Mesendoderm (in vitro differentiated cells): Measurements from ENCODE around the gene GNPDA1.

ENCODE experiments used
- DNase-seq: peaks from one replicate; pipeline ENCODE4 v3.0.0; 2013
- H2AK5ac ChIP-seq: 2 replicates; pipeline ENCODE4 v1.6.1; 2013; ENCODE audit warnings: low read length, inconsistent platforms
- H2BK120ac ChIP-seq: 2 replicates; pipeline ENCODE4 v1.6.1; 2013; ENCODE audit warnings: low read depth, mild to moderate bottlenecking, low read length, moderate library complexity, mixed read lengths
- H2BK15ac ChIP-seq: replicated peaks from 2 replicates; pipeline ENCODE4 v1.6.1; 2013; ENCODE audit warnings: low read depth, mild to moderate bottlenecking, moderate library complexity
- H2BK5ac ChIP-seq: 2 replicates; pipeline ENCODE4 v1.6.1; 2013; ENCODE audit warnings: low read length, inconsistent platforms
- H3K18ac ChIP-seq: 2 replicates; pipeline ENCODE4 v1.6.1; 2013; ENCODE audit warnings: mild to moderate bottlenecking, low read length, mixed read lengths
- H3K23ac ChIP-seq: one replicate; pipeline ENCODE4 v1.6.1; 2013; ENCODE audit warnings: low read length
- H3K27ac ChIP-seq: 2 replicates; pipeline ENCODE4 v1.5.1; 2013; ENCODE audit warnings: low read depth, mild to moderate bottlenecking, inconsistent platforms, low read length, moderate library complexity
- H3K27me3 ChIP-seq: 2 replicates; pipeline ENCODE4 v1.6.1; 2013; ENCODE audit warnings: low read length, control low read depth, mild to moderate bottlenecking, inconsistent platforms; ENCODE audit not compliant: insufficient read depth, poor library complexity
- H3K36me3 ChIP-seq: 2 replicates; pipeline ENCODE4 v1.6.1; 2013; ENCODE audit warnings: low read length, inconsistent platforms; ENCODE audit not compliant: control insufficient read depth, insufficient read depth
- H3K4ac ChIP-seq: one replicate; pipeline ENCODE4 v1.6.1; 2013; ENCODE audit warnings: low read depth, mild to moderate bottlenecking, low read length, moderate library complexity
- H3K4me1 ChIP-seq: 2 replicates; pipeline ENCODE4 v1.6.1; 2013; ENCODE audit warnings: low read depth, low read length, inconsistent platforms; ENCODE audit not compliant: control insufficient read depth
- H3K4me2 ChIP-seq: 2 replicates; pipeline ENCODE4 v1.6.1; 2013; ENCODE audit warnings: low read length
- H3K4me3 ChIP-seq: 2 replicates; pipeline ENCODE4 v1.5.1; 2013; ENCODE audit warnings: mild to moderate bottlenecking, low read length
- H3K56ac ChIP-seq: one replicate; pipeline ENCODE4 v1.6.1; 2013; ENCODE audit warnings: low read length
- H3K79me1 ChIP-seq: 2 replicates; pipeline ENCODE4 v1.6.1; 2013; ENCODE audit warnings: low read length, inconsistent platforms
- H3K79me2 ChIP-seq: 2 replicates; pipeline ENCODE4 v1.6.1; 2013; ENCODE audit warnings: mild to moderate bottlenecking, low read length; ENCODE audit not compliant: control insufficient read depth, insufficient read depth
- H3K9ac ChIP-seq: 2 replicates; pipeline ENCODE4 v1.6.1; 2013; ENCODE audit warnings: low read length, inconsistent platforms
- H4K5ac ChIP-seq: one replicate; pipeline ENCODE4 v1.6.1; 2013; ENCODE audit warnings: low read length
- H4K8ac ChIP-seq: one replicate; pipeline ENCODE4 v1.6.1; 2013; ENCODE audit warnings: low read depth, mild to moderate bottlenecking, control low read depth, low read length, moderate library complexity
- WGBS: extraction: QIAGEN DNeasy Blood & Tissue Kit; methylation state at CpG from one replicate; pipeline ENCODE4 v1.1.7; 2013; ENCODE audit warnings: low lambda C conversion rate, missing lambda C conversion rate; ENCODE audit not compliant: insufficient coverage; ENCODE audit errors: extremely low coverage; 5-methylcytosine and 5-hydroxymethylcytosine counted together

Gene GNPDA1

DNA sequence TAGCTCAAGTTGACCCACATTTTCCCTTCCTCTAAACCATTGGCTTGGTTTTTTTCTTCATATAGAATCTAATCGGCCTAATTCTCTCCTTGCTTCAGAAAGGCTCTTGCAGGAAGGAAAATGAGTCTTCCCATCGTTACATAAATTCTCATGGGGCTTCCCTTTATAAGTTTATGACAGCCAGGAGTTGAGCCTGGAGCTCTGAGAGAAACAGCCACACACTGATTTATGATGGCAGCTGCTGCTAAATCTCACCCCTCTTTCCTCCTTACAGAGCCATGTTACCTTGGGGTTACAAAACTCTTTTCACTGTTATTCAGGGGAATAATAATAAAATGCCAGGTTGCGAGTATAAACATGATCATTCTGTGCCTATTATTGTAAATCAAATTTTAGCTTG is 49.1 kb downstream of the GNPDA1 start:
- H3K27me3 ChIP-seq = no peaks in the 10 kb centered on the region
- H2BK120ac ChIP-seq = no peak overlapping the region
- DNase-seq = no peak
- no peaks in the 10 kb centered on the region for H3K79me1 ChIP-seq
- no peak overlapping the region for H2BK5ac ChIP-seq
- no peak overlapping the region for H3K4me2 ChIP-seq
- H2AK5ac ChIP-seq = no peak overlapping the region
- H3K36me3 ChIP-seq = no peaks in the 10 kb centered on the region
- H3K56ac ChIP-seq = no peak overlapping the region
- H3K79me2 ChIP-seq = no peaks in the 10 kb centered on the region
- no peak overlapping the region for H3K27ac ChIP-seq
- H2BK15ac ChIP-seq = no peak overlapping the region
- no peak overlapping the region for H3K9ac ChIP-seq
- no peak overlapping the region for H3K4ac ChIP-seq
- H4K5ac ChIP-seq = no peak overlapping the region
- no CpG with 5 or more reads among the region's 3 CpGs for WGBS
- H3K4me3 ChIP-seq = no peak overlapping the region
- H4K8ac ChIP-seq = no peak overlapping the region
- no peak overlapping the region for H3K18ac ChIP-seq
- H3K4me1 ChIP-seq = no peaks in the 10 kb centered on the region
- no peak overlapping the region for H3K23ac ChIP-seq

DNA sequence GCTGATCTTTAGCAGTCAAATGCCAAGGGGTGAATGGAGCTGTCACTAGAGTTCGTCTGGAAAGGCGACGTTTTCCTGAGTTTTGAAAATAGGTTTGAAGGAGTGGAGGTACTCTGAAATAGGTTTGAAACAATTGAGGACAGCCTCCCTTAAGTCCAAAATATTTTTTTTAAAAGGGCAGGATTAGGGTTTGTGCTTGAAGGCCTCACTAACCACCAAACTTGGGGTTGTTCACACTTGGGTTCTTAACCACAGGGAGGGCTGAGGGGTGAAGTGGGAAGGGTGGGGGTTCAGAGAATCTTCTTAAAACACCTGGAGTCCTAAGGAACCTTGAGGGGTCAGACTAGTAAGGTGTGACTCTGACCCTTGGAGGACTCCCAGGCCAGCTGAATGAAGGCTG is 51.4 kb downstream of the GNPDA1 start:
- no peak overlapping the region for H3K23ac ChIP-seq
- no CpG with 5 or more reads among the region's 3 CpGs for WGBS
- H3K4me3 ChIP-seq = no peak overlapping the region
- no peaks in the 10 kb centered on the region for H3K79me2 ChIP-seq
- no peaks in the 10 kb centered on the region for H3K36me3 ChIP-seq
- H3K4me1 ChIP-seq = no peaks in the 10 kb centered on the region
- no peak for DNase-seq
- no peak overlapping the region for H2BK120ac ChIP-seq
- H4K8ac ChIP-seq = no peak overlapping the region
- no peak overlapping the region for H2BK5ac ChIP-seq
- H3K56ac ChIP-seq = no peak overlapping the region
- H3K27me3 ChIP-seq = no peaks in the 10 kb centered on the region
- no peak overlapping the region for H4K5ac ChIP-seq
- H3K4ac ChIP-seq = no peak overlapping the region
- no peak overlapping the region for H2AK5ac ChIP-seq
- no peaks in the 10 kb centered on the region for H3K79me1 ChIP-seq
- H3K18ac ChIP-seq = no peak overlapping the region
- no peak overlapping the region for H2BK15ac ChIP-seq
- H3K4me2 ChIP-seq = no peak overlapping the region
- H3K9ac ChIP-seq = no peak overlapping the region
- H3K27ac ChIP-seq = no peak overlapping the region

DNA sequence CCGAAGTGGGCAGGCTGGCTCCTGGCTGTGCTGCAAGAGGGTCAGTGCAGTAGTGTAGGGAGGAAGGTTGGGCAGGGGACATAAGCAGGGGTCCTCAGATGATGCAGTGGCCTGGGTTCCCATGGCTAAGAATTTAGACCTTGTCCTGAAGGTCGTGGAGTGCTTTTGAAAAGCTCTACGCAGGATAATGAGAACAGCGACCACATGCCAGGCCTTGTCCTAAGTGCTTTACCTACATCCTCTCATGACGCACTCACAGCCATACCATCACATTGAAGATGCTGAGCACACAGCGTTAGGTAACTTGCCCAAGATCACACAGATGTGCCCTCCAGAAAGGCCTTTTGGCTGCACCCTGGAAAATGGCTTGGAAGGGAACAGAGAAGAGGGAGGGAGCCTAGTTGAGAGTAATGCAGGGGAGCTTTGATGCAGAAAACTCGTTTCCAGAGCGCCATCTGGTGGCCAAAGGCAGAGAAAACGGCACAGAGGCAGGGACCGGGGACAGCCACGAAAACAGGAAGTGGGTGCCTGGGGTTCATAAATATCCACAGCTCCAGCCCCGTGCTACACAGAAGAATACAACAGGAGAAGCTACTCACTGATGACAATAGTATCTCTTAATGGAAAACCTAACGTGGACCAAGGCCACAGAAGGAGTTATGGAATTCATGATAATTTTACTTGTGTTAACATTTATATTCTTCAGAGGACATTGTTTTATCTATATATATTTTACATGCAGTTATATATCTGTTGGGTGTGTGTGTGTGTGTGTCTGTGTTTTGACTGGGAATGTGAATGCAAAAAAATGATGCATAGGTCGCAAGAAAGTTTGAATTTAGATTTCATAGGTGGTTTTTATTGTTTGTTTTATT is 52.1 kb downstream of the GNPDA1 start:
- Histone ChIP-seq H3K27ac (no peak overlapping the region), H3K56ac (peak overlapping the region; percentile 40), H3K4me1 (no peaks in the 10 kb centered on the region), H2BK15ac (no peak overlapping the region), H2AK5ac (no peak overlapping the region), H3K4me2 (no peak overlapping the region), H3K79me1 (no peaks in the 10 kb centered on the region), H3K27me3 (no peaks in the 10 kb centered on the region), H3K4ac (no peak overlapping the region), H3K23ac (no peak overlapping the region), H3K36me3 (no peaks in the 10 kb centered on the region), H2BK120ac (no peak overlapping the region), H3K18ac (no peak overlapping the region), H3K79me2 (no peaks in the 10 kb centered on the region), H2BK5ac (no peak overlapping the region), H3K4me3 (no peak overlapping the region), H4K8ac (no peak overlapping the region), H4K5ac (no peak overlapping the region), H3K9ac (no peak overlapping the region)
- no CpG with 5 or more reads among the region's 14 CpGs for WGBS
- peak; percentile 88 for DNase-seq

DNA sequence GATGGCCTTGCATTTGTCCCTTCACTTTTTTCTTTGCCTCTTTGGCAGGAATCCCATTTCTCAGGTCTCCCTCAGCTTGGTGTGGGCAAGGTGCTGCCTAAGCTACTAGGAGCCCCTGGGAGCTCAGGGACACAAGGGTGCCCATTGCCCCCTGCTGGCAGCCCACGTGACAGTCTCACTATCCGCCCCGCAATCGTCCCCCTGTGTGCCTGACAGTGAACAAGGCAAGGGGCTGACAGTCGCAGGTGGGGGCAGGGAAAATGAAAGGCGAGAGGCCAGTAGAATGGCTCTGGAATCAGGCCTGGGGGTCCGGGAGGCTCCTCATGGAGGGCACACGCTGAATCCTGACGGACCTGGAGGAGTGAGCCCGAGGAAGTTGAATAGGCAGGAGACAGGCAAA is 52.8 kb downstream of the GNPDA1 start:
- no peak overlapping the region for H2BK15ac ChIP-seq
- no peak overlapping the region for H3K18ac ChIP-seq
- H3K27ac ChIP-seq = no peak overlapping the region
- no peak overlapping the region for H4K5ac ChIP-seq
- H2AK5ac ChIP-seq = no peak overlapping the region
- H3K27me3 ChIP-seq = no peaks in the 10 kb centered on the region
- H3K4me1 ChIP-seq = no peaks in the 10 kb centered on the region
- no peak overlapping the region for H3K23ac ChIP-seq
- WGBS = no CpG with 5 or more reads among the region's 10 CpGs
- H3K9ac ChIP-seq = no peak overlapping the region
- H3K56ac ChIP-seq = no peak overlapping the region
- no peak overlapping the region for H3K4ac ChIP-seq
- no peaks in the 10 kb centered on the region for H3K79me1 ChIP-seq
- H3K79me2 ChIP-seq = no peaks in the 10 kb centered on the region
- no peaks in the 10 kb centered on the region for H3K36me3 ChIP-seq
- H3K4me2 ChIP-seq = no peak overlapping the region
- H2BK5ac ChIP-seq = no peak overlapping the region
- H4K8ac ChIP-seq = no peak overlapping the region
- H3K4me3 ChIP-seq = no peak overlapping the region
- H2BK120ac ChIP-seq = no peak overlapping the region
- peak; percentile 29 for DNase-seq

DNA sequence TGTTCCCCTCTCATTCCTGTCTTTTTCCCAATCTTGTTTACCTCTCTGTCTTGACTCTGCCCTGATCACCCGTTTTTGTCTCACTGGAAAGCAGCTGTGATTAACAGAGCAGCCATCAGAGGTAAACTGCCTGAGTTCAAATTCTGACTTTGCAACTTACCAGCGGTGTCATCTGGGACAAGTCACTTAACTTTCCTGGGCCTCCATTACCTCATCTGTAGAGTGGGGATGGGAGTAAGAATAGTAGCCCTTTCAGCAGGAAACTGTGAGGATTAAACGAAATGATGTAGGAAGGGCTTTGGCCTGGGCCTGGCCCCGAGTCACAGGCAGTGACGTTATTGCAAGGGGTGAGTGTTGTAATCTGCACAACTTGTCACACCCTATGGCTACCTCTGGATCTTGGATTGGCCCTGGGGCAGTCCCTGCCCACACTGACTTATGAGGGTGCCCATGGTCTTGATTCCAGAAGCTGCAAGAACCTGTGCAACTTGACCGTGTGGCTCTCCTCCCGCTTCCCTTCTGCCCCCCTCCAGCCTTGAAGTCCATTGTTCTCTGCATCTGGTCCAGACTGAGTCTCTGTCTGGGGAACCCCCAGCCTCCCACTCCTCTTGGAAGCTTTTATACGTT is 54.2 kb downstream of the GNPDA1 start:
- no peaks in the 10 kb centered on the region for H3K4me1 ChIP-seq
- DNase-seq = no peak
- H3K23ac ChIP-seq = no peak overlapping the region
- no peak overlapping the region for H3K27ac ChIP-seq
- H3K56ac ChIP-seq = no peak overlapping the region
- no peak overlapping the region for H4K8ac ChIP-seq
- no peak overlapping the region for H4K5ac ChIP-seq
- no peak overlapping the region for H3K4ac ChIP-seq
- H3K36me3 ChIP-seq = no peaks in the 10 kb centered on the region
- no peak overlapping the region for H2BK15ac ChIP-seq
- no peak overlapping the region for H2AK5ac ChIP-seq
- H3K79me2 ChIP-seq = no peaks in the 10 kb centered on the region
- no peaks in the 10 kb centered on the region for H3K27me3 ChIP-seq
- no peak overlapping the region for H2BK5ac ChIP-seq
- no peak overlapping the region for H3K4me2 ChIP-seq
- no peak overlapping the region for H2BK120ac ChIP-seq
- no peaks in the 10 kb centered on the region for H3K79me1 ChIP-seq
- H3K18ac ChIP-seq = no peak overlapping the region
- no peak overlapping the region for H3K9ac ChIP-seq
- no CpG with 5 or more reads among the region's 8 CpGs for WGBS
- H3K4me3 ChIP-seq = no peak overlapping the region
